Testis (tissue), 2 donors: ENCODE measurements around the gene CFAP91.

Experiments used
- POLR2A ChIP-seq: fragments of 450-650 bp; IDR thresholded peaks from one replicate; pipeline ENCODE4 v1.6.1; 2017; ENCODE audit warnings: antibody characterized with exemption, mild to moderate bottlenecking, moderate library complexity
- TF ChIP-seq, protein P1 (sequence below), 3 experiments: fragments of 450-650 bp in 2 of 3; fragments of 200-600 bp in 1 of 3; sonication (generic) in 1 of 3; IDR thresholded peaks; one replicate each; pipeline ENCODE4 v1.5.1; 2016 to 2019; ENCODE audit warnings: antibody characterized with exemption in 3 of 3, mild to moderate bottlenecking in 2 of 3, moderate library complexity in 1 of 3

- TF ChIP-seq, protein P1, sequence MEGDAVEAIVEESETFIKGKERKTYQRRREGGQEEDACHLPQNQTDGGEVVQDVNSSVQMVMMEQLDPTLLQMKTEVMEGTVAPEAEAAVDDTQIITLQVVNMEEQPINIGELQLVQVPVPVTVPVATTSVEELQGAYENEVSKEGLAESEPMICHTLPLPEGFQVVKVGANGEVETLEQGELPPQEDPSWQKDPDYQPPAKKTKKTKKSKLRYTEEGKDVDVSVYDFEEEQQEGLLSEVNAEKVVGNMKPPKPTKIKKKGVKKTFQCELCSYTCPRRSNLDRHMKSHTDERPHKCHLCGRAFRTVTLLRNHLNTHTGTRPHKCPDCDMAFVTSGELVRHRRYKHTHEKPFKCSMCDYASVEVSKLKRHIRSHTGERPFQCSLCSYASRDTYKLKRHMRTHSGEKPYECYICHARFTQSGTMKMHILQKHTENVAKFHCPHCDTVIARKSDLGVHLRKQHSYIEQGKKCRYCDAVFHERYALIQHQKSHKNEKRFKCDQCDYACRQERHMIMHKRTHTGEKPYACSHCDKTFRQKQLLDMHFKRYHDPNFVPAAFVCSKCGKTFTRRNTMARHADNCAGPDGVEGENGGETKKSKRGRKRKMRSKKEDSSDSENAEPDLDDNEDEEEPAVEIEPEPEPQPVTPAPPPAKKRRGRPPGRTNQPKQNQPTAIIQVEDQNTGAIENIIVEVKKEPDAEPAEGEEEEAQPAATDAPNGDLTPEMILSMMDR (IDR thresholded peaks at IDR 0.05), result no peak
- TF ChIP-seq POLR2A, result no peak
Observed at GRCh38 chr3:119683421-119683820, 19.4 kb upstream of the CFAP91 start.
